Measurements from ENCODE around the gene NOCT.
"Not testable (repeated sequence)": the region's sequence is repeated elsewhere in the genome, so short reads cannot be mapped to it uniquely, and the experiment has no call there.

Gene NOCT, protein sequence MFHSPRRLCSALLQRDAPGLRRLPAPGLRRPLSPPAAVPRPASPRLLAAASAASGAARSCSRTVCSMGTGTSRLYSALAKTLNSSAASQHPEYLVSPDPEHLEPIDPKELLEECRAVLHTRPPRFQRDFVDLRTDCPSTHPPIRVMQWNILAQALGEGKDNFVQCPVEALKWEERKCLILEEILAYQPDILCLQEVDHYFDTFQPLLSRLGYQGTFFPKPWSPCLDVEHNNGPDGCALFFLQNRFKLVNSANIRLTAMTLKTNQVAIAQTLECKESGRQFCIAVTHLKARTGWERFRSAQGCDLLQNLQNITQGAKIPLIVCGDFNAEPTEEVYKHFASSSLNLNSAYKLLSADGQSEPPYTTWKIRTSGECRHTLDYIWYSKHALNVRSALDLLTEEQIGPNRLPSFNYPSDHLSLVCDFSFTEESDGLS

DNA sequence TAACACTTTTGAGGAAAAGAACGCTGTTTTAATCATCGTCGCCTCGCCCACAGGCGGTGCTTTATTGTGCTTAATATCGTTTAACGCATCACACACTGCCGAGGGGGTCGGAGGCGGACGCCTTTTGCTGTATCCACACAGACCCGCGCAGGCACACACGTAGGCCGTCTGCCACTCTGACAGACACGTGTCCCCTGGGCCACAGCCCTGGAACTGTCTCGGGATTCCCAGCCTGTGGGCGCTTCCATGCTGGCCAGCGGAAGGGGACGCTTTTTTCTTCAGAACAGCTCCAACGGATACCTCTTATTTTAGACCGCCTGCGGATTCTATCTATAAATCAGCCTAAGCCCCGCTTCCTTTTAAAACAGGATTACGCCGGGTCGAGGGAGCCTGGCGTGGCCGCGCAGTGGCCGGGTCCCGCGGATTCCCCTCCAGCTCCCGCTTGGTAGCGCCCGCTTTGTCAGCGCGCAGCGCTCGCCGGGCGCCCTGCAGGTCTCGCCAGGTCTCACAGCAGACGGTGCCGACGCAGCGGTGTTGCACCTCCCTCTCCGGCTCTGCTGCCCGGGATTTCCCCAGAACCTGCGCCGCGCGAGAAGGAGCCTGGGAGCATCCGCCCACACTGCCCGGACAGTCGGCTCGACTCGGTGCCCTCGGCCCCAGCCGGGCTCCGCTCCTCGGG, at the start of gene NOCT:
Gene NOCT (plus strand): TSS at position 513 of the 679 bp plus-strand sequence. CDS start 201 bp downstream, outside the sequence.
- peak; percentile 88 for DNase-seq (ENCODE audit: low spot score)

DNA sequence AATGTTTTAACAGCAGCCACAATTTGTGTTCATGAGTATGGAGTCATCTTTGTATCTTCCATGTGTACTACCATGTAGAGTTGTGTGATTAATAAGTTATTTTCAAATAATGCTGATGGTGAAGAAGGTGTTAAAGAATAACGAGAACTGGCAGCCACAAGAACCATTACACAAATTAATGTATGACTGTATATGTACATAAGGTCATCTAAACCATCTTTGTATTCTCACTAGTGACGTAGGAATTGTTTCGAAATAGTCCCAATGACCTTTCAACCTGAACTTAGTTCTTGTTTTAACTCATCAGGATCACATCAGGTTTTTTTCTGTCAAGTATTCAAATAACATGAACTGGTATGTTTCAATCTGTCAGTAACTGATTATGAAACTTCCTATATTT, 48.3 kb upstream of the NOCT start:
- DNase-seq (ENCODE audit: low spot score): no peak

DNA sequence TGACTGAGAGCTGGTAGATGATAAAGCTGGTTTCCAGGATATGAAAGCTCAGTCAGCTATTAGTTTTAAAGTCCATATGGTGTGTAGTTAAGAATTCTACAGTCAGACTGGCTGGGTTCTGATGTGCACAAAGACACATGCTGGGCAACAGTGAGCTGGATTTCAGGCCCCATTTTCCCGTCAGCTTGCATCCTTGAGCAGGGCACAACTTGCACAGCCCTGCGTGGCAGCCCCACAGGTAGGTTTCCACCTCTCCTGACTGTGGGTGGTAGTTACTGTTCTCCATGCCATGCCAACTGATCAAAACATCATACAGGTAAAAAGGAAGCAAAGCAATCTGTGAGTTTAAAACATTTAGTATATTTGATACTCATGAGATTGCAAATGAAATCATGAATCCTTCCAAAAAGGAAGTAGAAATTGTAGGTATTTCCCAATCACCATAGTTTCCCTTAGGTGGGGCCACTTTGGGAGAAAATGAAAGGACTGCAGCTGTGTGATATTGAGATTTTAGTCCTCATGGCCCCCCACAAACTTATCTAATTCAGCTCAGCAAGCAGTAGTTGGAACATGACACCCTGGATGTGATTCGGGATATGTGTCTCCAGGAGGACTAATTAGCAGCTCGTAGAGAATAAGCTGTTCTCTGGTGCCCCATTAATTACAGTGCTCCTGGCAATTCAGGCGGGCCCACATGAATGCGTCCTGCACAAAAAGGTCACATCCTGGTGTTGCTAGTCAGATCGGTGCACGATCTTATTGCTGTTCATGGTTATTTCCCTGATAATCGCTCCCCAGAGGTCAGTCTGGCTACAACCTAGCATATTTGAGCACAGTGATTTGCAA, 42.4 kb upstream of the NOCT start:
- DNase-seq (ENCODE audit: low spot score): no peak

DNA sequence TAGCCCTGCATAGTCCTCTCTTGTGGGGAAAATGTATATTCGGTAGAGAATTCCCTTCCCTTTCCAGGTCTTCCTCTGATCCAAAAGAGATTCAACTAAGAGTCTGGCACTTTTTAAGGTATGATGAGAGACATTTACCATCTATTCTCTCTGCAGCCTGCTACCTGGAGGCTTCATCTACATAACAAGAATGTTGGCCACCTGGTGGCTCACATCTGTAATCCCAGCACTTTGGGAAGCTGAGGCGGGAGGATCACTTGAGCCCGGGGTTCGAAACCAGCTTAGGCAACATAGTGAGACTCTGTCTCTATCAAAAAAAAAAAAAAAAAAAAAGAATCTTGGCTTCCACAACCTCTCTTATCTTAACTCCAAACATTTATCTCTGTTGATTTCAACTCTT, 40.4 kb upstream of the NOCT start:
- DNase-seq (ENCODE audit: low spot score): no peak

DNA sequence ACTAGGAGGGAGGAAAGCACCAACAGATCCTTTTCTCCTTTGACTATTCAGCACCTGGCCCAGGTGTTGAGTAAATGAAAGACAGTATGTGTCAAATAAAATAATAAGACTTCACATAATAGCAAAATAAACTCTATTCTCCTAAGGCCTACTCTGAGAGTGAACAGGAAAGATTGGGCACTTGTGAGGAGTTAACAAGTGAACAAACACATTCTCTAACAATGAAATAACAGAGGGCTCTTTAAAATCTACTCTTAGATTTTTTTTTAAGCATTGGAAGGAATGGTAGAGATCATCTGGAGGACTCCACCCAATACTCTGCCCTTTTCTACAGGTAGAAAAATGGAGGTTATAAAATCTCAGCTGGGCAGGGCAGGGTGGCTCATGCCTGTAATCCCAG, 39.1 kb upstream of the NOCT start:
- DNase-seq (ENCODE audit: low spot score): no peak

DNA sequence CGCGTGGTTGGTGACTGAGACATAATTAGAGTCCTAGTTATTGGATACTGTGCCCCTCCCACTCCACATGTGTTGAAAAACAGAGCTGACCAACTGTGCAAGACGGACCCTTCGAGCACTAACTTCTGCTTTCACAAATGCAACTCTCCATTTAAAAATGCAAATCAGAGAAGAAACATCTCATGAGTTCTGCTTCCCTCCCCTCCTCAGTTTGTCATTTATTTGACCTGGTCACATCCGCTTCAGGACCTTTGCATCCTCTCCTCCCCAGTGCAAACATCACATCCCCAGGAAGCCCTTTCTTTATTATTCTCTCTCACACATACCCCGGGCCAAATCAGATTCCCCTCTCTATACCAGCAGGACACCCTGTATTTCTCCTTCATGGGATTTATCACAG, 38.1 kb upstream of the NOCT start:
- DNase-seq (ENCODE audit: low spot score): no peak

DNA sequence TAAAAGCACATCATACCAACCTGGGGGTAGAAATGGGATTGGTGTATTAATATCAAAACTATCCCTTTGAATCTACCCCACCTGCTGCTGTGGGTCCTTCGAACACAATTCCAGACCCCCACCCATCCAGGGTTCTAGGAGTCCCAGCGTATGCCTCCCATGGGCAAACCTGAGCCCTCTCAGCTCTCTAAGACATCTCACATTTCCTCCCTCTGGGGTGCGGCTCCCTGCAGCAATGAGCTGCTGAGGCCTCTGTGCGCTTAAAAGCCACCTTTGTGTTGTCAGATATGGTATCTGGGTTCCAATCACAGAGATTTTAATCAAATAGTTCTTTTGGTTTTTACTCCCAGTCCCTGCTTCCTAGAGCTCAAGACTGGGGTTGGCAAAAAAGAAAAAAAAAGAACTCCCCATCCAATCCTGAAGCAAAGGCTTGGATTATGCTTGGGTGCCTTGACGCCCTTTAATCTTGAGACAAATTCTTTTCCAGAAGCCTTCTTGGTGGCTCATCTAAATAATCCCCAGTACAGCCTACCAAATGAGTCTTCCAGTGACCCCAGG, 37.5 kb upstream of the NOCT start:
- no peak for DNase-seq (ENCODE audit: low spot score)

DNA sequence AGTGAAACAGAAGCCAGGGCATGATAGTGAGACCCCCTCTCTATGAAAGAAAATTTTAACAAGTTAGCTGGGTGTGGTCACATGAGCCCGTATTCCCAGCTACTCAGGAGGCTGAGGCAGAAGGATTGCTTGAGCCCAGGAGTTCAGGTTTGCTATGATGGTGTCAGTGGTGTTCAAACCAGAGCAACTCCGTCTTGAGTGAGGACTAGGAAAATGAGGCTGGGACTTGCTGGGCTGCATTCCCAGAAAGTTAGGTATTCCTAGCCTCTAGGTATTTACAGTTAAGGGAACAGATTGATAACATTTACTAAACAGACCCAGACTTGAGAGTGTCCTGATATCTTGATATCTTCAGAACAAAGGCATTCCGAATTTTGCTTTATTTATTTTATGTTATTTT, 37.0 kb upstream of the NOCT start:
- no peak for DNase-seq (ENCODE audit: low spot score)

DNA sequence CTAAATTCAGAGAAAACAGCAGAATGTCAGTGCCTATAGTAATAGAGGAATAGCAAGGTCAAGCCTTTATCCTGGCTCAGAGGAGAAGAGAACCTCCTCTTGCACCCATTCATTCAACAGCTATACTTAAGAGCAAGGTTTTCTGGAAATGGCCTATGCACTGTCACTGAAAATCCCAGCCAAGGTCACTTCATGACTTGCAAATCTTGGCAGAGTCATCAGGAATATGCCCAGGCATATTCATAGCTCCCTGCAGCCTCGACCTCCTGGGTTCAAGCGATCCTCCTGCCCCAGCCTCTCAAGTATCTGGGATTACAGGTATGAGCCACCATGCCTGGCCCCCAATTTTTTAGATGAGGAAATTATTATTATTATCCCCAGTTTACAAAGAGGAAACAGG, 35.8 kb upstream of the NOCT start:
- DNase-seq (ENCODE audit: low spot score): no peak

DNA sequence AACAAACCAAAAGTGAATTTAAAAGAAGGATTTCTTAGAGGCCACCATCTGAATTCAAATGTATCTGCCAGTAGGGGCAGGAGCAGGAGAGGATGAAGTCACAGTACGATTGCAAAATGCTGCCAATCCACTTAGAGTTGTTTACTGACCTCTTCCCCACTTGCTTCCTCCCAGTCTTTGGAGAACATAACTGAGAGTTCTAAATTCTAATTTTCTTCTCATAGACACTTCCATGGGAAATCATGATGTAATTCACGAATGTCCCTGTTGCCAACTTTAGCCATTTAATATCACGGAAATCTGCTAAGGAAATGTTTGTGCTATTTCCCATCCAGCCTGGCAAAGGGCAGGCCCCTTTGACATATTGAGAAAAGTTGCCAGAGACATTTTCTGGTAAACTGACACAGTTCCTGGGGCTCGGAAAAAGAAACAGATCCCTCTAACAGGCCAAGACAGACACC, 33.6 kb upstream of the NOCT start:
- DNase-seq (ENCODE audit: low spot score): peak; percentile 56

DNA sequence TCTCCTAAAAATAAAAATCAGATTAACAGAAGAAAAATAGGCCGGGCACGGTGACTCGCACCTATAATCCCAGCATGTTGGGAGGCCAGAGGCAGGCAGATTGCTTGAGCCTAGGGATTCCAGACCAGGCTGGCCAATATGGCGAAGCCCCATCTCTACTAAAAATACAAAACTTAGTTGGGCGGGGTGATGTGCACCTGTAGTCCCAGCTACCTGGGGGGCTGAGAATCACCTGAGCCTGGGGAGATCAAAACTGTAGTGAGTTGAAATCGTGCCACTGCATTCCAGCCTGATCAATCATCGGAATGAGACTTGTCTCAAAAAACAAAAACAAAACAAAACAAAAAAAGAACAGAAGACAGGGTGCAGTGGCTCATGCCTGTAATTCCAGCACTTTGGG, 32.8 kb upstream of the NOCT start:
- DNase-seq (ENCODE audit: low spot score): no peak

DNA sequence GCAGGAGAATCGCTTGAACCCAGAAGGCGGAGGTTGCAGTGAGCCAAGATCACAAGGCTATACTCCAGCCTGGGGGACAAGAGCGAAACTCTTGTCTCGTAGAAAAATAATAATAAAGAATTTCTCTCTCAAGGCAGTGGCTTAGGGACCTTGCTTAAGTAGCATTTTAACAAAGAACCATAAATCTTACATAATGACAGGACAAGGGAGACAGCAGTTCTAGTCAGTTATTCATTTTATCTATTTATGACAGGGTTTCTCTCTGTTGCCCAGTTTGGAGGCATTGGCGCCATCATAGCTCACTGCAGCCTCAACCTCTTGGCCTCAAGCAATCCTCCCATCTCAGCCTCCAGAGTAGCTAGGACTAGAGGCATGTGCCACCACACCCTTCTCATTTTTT, 31.9 kb upstream of the NOCT start:
- no peak for DNase-seq (ENCODE audit: low spot score)

DNA sequence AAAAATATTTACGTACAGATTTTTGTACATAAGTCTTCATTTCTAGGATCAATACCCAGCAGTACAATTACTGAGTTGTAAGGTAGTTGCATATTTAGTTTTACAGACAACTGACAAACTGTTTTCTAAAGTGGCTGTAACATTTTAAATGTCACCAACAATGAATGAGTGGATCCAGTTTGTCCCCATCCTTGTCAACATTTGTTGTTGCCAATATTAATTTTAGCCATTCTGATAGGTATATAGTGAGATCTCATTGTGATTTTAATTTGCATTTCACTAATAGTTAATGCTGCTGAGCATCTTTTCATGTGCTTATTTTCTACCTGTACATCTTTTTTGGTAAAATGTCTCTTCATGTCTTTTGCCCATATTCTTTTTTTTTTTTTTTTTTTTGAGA, 30.9 kb upstream of the NOCT start:
- no peak for DNase-seq (ENCODE audit: low spot score)

DNA sequence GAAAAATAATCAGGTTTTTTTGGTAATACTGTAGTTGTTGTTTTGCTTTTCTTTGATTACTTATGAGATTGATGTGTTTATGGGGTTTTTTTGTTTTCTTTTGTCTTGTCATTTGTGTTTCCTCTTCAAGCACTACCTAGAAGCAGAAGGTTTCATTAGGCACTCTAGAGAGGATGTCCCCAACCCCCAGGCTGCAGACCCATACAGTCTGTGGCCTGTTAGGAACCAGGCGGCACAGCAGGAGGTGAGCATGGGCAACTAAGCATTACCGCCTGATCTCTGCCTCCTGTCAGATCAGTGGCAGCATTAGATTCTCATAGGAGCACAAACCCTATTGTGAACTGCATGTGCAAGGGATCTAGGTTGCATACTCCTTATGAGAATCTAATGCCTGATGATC, 22.9 kb upstream of the NOCT start:
- no peak for DNase-seq (ENCODE audit: low spot score)

DNA sequence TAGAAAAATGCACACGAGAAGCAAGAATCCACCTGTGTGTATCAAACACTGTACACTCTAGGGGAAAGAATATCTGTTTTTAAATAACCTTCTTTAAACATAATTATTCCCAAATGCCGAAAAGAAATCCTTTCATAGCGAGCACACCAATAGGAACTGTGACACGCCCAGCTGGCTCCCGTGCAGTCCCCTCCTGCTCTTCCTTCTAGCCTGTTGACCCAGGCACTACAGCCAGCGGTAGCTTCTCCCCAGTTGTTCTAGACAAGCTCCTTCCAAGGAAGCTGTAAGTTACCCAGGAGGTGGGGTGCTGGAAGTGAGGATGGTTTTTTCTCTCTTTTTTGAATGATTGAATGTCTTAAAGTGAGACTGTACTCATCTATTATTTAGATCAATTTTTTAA, 19.5 kb upstream of the NOCT start:
- DNase-seq (ENCODE audit: low spot score): no peak

DNA sequence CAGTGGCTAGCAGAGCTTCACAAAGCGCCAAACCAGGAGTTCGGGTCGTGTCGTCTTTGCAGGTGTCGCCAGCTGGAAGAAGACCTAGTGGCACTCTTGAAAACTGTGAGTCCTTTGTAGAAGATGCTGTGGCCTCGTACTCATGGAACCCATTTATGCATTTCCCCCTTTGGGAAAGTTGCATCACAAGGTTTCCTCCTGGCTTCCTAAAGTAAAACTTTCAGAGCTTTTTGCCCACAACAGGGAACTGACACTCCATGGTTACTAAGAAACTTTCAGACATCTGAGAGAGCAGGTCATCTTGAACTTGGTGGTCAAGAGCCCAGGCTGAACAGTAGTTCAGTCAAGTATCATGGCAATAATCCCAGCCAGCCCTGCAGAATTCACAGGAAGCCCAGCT, 15.9 kb upstream of the NOCT start:
- DNase-seq (ENCODE audit: low spot score): no peak

DNA sequence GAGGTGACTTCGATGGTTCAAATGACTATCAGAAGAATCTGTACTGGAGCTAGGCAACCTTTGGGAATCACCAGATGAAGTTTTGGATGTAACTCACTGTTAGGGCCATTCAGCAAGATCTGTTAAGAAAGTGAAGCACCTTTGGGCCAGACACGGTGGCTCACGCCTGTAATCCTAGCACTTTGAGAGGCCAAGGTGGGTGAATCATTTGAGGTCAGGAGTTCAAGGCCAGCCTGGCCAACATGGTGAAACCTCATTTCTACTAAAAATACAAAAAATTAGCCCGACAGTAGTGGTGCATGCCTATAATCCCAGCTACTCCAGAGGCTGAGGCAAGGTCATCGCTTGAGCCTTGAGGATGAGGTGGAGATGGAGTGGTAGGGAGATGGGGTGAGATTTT, 15.4 kb upstream of the NOCT start:
- not testable (repeated sequence) for DNase-seq (ENCODE audit: low spot score)

DNA sequence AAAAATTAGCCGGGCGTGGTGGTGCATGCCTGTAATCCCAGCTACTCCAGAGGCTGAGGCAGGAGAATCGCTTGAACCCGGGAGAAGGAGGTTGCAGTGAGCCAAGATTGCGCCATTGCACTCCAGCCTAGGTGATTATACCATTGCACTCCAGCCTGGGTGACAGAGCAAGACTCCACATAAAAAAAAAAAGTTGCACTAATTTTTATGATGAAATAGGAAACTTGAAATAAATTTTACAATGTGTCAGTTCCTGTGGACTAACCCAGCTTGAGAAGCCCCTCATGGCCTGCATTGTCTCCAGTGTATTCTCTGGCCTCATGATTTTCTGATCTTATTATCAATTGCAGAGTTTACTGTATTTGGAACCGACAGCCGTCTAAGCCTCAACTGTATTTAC, 14.2 kb upstream of the NOCT start:
- DNase-seq (ENCODE audit: low spot score): not testable (repeated sequence)

DNA sequence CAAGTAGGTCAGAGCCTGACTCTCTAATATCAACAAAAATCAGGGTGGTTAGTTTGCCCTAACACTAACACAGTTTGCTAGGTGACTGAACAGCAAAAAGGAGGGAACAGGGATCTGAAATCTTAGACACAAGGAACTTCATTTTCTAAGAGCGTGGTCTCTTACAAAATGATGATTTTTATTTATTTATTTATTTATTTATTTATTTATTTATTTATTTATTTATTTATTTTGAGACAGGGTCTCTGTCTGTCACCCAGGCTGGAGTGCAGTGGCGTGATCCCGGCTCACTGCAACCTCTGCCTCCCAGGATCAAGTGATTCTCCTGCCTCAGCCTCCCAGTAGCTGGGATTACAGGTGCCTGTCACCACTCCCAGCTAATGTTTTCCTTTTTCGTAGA, 11.9 kb upstream of the NOCT start:
- not testable (repeated sequence) for DNase-seq (ENCODE audit: low spot score)

DNA sequence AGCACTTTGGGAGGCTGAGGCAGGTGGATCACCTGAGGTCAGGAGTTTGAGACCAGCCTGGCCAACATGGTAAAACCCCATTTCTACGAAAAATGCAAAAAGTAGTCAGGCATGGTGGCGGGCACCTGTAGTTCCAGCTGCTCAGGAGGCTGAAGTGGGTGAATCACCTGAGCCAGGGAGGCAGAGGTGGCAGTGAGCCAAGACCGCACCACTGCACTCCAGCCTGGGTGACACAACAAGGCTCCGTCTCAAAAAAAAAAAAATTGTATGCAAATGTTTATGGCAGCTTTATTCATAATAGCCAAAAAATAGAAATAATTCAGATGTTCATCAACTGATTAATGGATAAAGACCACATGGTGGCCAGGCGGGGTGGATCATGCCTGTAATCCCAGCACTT, 9.8 kb upstream of the NOCT start:
- no peak for DNase-seq (ENCODE audit: low spot score)

DNA sequence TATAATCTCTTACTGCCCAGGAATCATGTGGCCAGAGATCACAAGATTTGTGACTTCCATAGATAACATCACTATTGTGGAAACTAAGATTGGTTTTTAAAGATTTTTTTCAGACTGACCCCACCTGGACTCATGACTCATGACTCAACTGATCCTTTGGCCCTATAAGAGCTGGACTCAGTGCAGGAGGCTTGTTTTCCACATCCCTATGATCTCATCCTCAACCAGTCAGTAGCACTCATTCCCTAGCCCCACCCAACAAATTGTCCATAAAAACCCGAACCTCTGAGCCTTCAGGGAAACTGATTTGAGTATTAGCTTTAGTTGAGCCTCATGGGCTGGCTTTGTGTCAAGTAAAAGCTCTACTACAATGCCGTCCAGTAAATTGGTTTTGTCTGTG, 7.9 kb upstream of the NOCT start:
- DNase-seq (ENCODE audit: low spot score): no peak

DNA sequence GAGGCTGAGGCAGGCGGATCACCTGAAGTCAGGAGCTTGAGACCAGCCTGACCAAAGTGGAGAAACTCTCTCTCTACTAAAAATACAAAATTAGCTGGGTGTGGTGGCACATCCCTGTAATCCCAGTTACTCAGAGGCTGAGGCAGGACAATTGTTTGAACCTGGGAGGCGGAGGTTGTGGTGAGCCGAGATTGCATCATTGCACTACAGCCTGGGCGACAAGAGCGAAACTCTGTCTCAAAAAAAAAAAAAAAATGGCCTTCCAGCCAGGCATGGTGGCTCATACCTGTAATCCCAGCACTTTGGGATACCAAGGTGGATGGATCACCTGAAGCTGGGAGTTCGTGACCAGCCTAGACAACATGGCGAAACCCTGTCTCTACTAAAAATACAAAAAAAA, 7.3 kb upstream of the NOCT start:
- not testable (repeated sequence) for DNase-seq (ENCODE audit: low spot score)

Measured in AG08395 (cell line).